ENCODE measurements around the gene GGA1. TPM values are rescaled to one million over a fixed set of nuclear protein-coding genes. Genes with fewer than 3 reads are reported as not detected.

GGA1 gene
- total and polyA plus RNA-seq, 12 donors = 22.9 to 39.7 (median 26.7) TPM

DNA sequence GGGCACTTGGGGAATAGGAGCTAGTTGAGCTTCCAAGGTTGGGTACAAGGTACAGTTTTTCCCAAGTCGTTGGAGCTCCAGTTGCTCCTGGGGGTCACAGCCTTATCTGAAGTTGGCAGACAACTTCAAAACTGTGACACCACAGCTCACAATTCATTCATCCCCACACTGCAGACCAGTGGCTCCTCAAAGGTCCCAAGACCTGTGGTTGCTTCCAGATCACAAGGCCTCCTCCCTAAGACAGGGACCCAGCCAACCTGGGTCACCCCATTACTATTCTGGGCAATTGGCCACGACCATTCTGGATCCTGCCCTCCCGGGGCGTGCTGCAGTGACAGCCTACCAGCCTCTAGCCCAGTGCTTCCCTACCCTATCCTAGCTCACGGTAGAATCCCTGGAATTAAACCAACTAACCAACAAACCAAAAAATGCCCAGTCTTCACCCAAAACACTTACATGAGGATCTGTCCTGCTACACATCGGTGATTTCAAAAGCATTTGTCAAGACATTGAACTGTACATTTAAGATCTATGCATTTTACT, 49.0 kb downstream of the GGA1 start:
- ATAC-seq = no peak

DNA sequence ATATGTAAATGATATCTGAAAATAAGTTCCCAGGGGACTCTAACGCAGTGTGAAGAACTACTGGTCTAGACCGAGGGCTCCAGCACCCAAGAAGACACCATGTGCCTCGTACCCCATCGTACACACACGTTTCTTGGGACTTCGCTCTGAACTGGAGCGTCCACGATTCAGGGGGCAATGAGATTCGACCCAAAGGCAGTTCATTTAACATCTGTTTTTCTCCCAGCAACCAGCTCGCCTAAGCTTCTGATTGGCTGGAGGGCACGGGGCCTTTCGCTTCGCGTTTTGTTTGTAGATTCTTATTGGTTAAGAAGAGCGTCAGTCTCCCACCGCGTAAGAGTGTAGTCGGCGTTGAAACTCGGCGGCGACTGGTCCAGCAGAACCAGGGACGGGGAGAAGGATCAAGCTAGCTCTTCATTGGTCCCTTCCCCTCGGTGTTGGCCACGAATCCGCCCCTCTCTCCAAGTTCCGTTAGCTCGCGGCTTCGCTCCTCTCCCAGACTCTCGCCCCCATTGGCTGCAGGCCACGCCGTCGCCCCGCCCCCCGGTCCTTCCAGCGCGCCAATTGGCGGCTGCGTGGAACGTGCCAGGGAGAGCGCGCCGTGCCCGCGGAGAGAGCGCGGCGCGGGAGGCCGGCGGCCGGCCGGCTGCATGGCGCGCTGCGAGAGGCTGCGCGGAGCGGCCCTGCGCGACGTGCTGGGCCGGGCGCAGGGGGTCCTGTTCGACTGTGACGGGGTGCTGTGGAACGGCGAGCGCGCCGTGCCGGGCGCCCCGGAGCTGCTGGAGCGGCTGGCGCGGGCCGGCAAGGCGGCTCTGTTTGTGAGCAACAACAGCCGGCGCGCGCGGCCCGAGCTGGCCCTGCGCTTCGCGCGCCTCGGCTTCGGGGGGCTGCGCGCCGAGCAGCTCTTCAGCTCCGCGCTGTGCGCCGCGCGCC, 49.8 kb downstream of the GGA1 start, which contains the start of gene PDXP:
Gene PDXP (plus strand): TSS at position 591 of the 933 bp plus-strand sequence. CDS start 60 bp downstream, at position 651.
- 0% methylated on average over 85 to 101 of the region's 101 CpGs for WGBS, 2 donors
- peaks cover 0 to 16% (median 0%) of the 10 kb centered on the region in 9 donors for H3K36me3 ChIP-seq
- peak within 1 kb of the TSS; percentile 15 to 91 (median 80) for H3K27ac ChIP-seq
- intact Hi-C loops (cut with DNase I) = loop anchor here in 4 of 10 donors (1.0 to 2.0 kb wide), 3 partner anchors 16 to 18 kb away; partner anchors contain the start of gene LGALS1 (in 3 of the 4)
- DNase-seq (peak; percentile 100), ATAC-seq (peak; percentile 95 to 99 (median 97))
- no peaks in the 10 kb centered on the region for H3K9me3 ChIP-seq
- TF ChIP-seq, protein P1, sequence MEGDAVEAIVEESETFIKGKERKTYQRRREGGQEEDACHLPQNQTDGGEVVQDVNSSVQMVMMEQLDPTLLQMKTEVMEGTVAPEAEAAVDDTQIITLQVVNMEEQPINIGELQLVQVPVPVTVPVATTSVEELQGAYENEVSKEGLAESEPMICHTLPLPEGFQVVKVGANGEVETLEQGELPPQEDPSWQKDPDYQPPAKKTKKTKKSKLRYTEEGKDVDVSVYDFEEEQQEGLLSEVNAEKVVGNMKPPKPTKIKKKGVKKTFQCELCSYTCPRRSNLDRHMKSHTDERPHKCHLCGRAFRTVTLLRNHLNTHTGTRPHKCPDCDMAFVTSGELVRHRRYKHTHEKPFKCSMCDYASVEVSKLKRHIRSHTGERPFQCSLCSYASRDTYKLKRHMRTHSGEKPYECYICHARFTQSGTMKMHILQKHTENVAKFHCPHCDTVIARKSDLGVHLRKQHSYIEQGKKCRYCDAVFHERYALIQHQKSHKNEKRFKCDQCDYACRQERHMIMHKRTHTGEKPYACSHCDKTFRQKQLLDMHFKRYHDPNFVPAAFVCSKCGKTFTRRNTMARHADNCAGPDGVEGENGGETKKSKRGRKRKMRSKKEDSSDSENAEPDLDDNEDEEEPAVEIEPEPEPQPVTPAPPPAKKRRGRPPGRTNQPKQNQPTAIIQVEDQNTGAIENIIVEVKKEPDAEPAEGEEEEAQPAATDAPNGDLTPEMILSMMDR (IDR thresholded peaks at IDR 0.05) = no peak
- H3K4me1 ChIP-seq = peaks cover 8 to 57% (median 44%) of the 10 kb centered on the region in 9 donors
- H3K4me3 ChIP-seq = peak within 1 kb of the TSS; percentile 53 to 71 (median 60)
- no peaks in the 10 kb centered on the region for H3K27me3 ChIP-seq

More for the DNA sequence above, 49.0 kb downstream of the GGA1 start:
- peaks cover 0 to 24% (median 0%) of the 10 kb centered on the region in 9 donors for H3K36me3 ChIP-seq
- TF ChIP-seq, protein P1 (IDR thresholded peaks at IDR 0.05) = no peak
- intact Hi-C loops (cut with DNase I) = loop anchor here in 4 of 10 donors (1.0 to 2.0 kb wide), 3 partner anchors 17 to 19 kb away; partner anchors contain the start of gene LGALS1 (in 3 of the 4)
- H3K4me3 ChIP-seq = peak overlapping the region; percentile 19 to 71 (median 54)
- no peaks in the 10 kb centered on the region for H3K27me3 ChIP-seq
- DNase-seq = no peak
- peaks cover 8 to 57% (median 44%) of the 10 kb centered on the region in 9 donors for H3K4me1 ChIP-seq
- H3K9me3 ChIP-seq = no peaks in the 10 kb centered on the region
- H3K27ac ChIP-seq = peak overlapping the region; percentile 15 to 91 (median 78)
- WGBS, 2 donors = 7 to 8% methylated on average over 6 of the region's 6 CpGs

DNA sequence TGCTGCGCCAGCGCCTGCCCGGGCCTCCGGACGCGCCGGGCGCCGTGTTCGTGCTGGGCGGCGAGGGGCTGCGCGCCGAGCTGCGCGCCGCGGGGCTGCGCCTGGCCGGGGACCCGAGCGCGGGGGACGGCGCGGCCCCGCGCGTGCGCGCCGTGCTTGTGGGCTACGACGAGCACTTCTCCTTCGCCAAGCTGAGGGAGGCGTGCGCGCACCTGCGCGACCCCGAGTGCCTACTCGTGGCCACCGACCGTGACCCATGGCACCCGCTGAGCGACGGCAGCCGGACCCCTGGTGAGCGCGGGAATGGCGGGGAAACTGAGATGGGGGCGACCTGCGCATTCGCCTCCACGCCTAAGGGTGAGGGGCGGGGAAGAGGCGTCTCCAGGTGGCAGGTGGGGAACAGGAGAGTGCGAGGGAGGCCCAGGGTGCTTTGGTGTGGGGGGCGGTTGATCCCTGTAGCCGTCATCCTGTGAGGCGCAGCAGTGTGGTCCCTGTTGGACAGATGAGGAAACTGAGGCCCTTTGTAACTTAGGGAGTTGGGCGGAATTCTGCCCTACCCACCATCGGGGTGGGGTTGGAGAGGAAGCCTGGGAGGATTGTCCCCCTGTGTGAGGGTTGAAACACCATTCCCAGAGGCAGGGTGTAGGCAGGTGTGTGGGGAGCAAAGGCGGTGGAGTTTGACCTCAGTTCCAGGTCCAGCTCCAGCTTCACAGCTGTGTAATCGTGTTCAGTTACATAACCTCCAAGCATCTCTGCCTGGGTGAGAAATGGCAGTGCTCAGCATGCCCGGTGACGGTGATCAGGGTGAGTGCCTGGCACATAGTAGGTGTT, 50.6 kb downstream of the GGA1 start:
- no peak for DNase-seq
- H3K27me3 ChIP-seq = no peaks in the 10 kb centered on the region
- H3K36me3 ChIP-seq = peaks cover 0 to 7% (median 0%) of the 10 kb centered on the region in 9 donors
- H3K4me3 ChIP-seq = peak overlapping the region; percentile 53 to 71 (median 60)
- 4% methylated on average over 59 to 68 of the region's 68 CpGs for WGBS, 2 donors
- intact Hi-C loops (cut with DNase I) = loop anchor here in 3 of 10 donors (2.0 kb wide), 2 partner anchors 16 to 18 kb away; partner anchors contain the start of gene LGALS1 (in 2 of the 3)
- no peak for ATAC-seq
- TF ChIP-seq, protein P1 (IDR thresholded peaks at IDR 0.05) = no peak
- H3K27ac ChIP-seq = peak overlapping the region in 8 of 10 donors; percentile 56 to 88 (median 69)
- no peaks in the 10 kb centered on the region for H3K9me3 ChIP-seq
- H3K4me1 ChIP-seq = peaks cover 8 to 60% (median 44%) of the 10 kb centered on the region in 9 donors
